K562 (cell line): ENCODE results near the gene PRSS38. TPM values are rescaled to one million over a fixed set of nuclear protein-coding genes. Genes with fewer than 3 reads are reported as not detected.

Experiments
- ARNT ChIP-seq, 2 experiments: fragments of 450-650 bp; IDR thresholded peaks; 2 replicates each; pipeline ENCODE4 v1.6.1; 2016; ENCODE audit warnings: mild to moderate bottlenecking in 1 of 2
- FOXK2 ChIP-seq, 2 experiments: fragments of 450-650 bp; IDR thresholded peaks in 1 of 2; conservative IDR thresholded peaks in 1 of 2; 2 replicates each; pipeline ENCODE4 v1.6.1; 2016; ENCODE audit warnings: low read depth in 2 of 2, mild to moderate bottlenecking in 1 of 2
- GTF2F1 ChIP-seq: IDR thresholded peaks from 2 replicates; pipeline ENCODE4 v1.6.1; 2011; ENCODE audit warnings: low read depth, low read length, improper control_type of control experiment
- HNRNPLL ChIP-seq: fragments of 200-400 bp; formaldehyde crosslinking; IDR thresholded peaks from 2 replicates; pipeline ENCODE4 v1.6.1; 2017; ENCODE audit warnings: low read length, low read depth, mild to moderate bottlenecking; ENCODE audit not compliant: poor library complexity, severe bottlenecking
- ILF3 ChIP-seq: fragments of 450-650 bp; IDR thresholded peaks from 2 replicates; pipeline ENCODE4 v1.6.1; 2018; ENCODE audit warnings: antibody characterized with exemption, mild to moderate bottlenecking, moderate library complexity, borderline replicate concordance
- KHSRP ChIP-seq: fragments of 450-650 bp; IDR thresholded peaks from 2 replicates; pipeline ENCODE4 v1.6.1; 2017
- KLF1 ChIP-seq: fragments of 450-650 bp; IDR thresholded peaks from 2 replicates; pipeline ENCODE4 v1.6.1; 2016; ENCODE audit warnings: missing genetic modification characterization, missing compliant biosample characterization
- NCOA2 ChIP-seq, 2 experiments: fragments of 450-650 bp; IDR thresholded peaks; 2 replicates each; pipeline ENCODE4 v1.6.1; 2018; ENCODE audit warnings: mild to moderate bottlenecking in 2 of 2, moderate library complexity in 1 of 2; ENCODE audit not compliant: partially characterized antibody in 2 of 2
- NCOA4 ChIP-seq: fragments of 450-650 bp; IDR thresholded peaks from 2 replicates; pipeline ENCODE4 v1.6.1; 2018; ENCODE audit warnings: mild to moderate bottlenecking; ENCODE audit not compliant: partially characterized antibody
- NFATC3 ChIP-seq: fragments of 450-650 bp; IDR thresholded peaks from 2 replicates; pipeline ENCODE4 v1.6.1; 2017; ENCODE audit warnings: mild to moderate bottlenecking
- PHB ChIP-seq: fragments of 250-450 bp; sonication (Bioruptor Pico); IDR thresholded peaks from 2 replicates; pipeline ENCODE4 v1.5.0; 2021
- RBFOX2 ChIP-seq: fragments of 200-400 bp; formaldehyde crosslinking; IDR thresholded peaks from 2 replicates; pipeline ENCODE4 v1.6.1; 2017; ENCODE audit warnings: low read depth, mild to moderate bottlenecking, low read length, moderate library complexity
- XRCC3 ChIP-seq: fragments of 450-650 bp; IDR thresholded peaks from 2 replicates; pipeline ENCODE4 v1.6.1; 2017; ENCODE audit warnings: mild to moderate bottlenecking, moderate library complexity
- XRCC4 ChIP-seq: IDR thresholded peaks from one replicate; pipeline ENCODE4 v1.6.1; 2011; ENCODE audit not compliant: insufficient read depth, insufficient read length; ENCODE audit errors: extremely low read depth
- ZFPM2 ChIP-seq: fragments of 250-450 bp; sonication (Bioruptor Pico); IDR thresholded peaks from 2 replicates; pipeline ENCODE4 v1.5.1; 2022; ENCODE audit warnings: mild to moderate bottlenecking
- polyA plus RNA-seq, 8 experiments: library from polyadenylated mRNA; depleted of rRNA in 4 of 8; stranded (reverse) in 5 of 8; unstranded in 3 of 8; fragments of >200 nt; fragmentation: Nextera tagmentation in 2 of 8; fragmentation: Illumina TruSeq in 1 of 8; extraction: Ambion mirVana in 2 of 8; extraction: Trizol in 1 of 8; gene quantifications; 2 replicates each; pipeline versions ENCODE4 v1.2.1 to v1.2.3, GENCODE V29; 2011 to 2014; ENCODE audit warnings: inconsistent platforms in 1 of 8, missing spikeins in 1 of 8
- total RNA-seq, 7 experiments: library from RNA; depleted of rRNA in 6 of 7; stranded (reverse); fragments of >200 nt in 6 of 7; fragmentation: Illumina TruSeq in 2 of 7; extraction: Trizol in 2 of 7; gene quantifications; 2 replicates each; pipeline versions ENCODE4 v1.2.1 to v1.2.3, GENCODE V29; 2011 to 2021; ENCODE audit warnings: low replicate concordance in 1 of 7
- TF ChIP-seq, protein P1 (sequence below): fragments of 250-450 bp; sonication (Bioruptor Pico); IDR thresholded peaks from 2 replicates; pipeline ENCODE4 v1.8.0; 2021; ENCODE audit warnings: borderline replicate concordance, mild to moderate bottlenecking, moderate library complexity; ENCODE audit not compliant: poor library complexity, severe bottlenecking
- TF ChIP-seq, protein P2 (sequence below): fragments of 450-650 bp; IDR thresholded peaks from 2 replicates; pipeline ENCODE4 v1.6.1; 2017; ENCODE audit warnings: antibody characterized with exemption
- TF ChIP-seq, protein P3 (sequence below): fragments of 450-650 bp; IDR thresholded peaks from 2 replicates; pipeline ENCODE4 v1.6.1; 2018; ENCODE audit not compliant: partially characterized antibody
- TF ChIP-seq, protein P4 (sequence below): fragments of 450-650 bp; IDR thresholded peaks from 2 replicates; pipeline ENCODE4 v1.6.1; 2018; ENCODE audit warnings: mild to moderate bottlenecking, low read depth; ENCODE audit not compliant: partially characterized antibody
- TF ChIP-seq, protein P5 (sequence below): fragments of 450-650 bp; formaldehyde crosslinking; IDR thresholded peaks from 2 replicates; pipeline ENCODE4 v1.4.0; 2020; ENCODE audit warnings: mild to moderate bottlenecking, moderate library complexity

PRSS38 gene
- total and polyA plus RNA-seq, 9 of the 15 experiments (the other 6 are each of a cell fraction or from before 2014, with no cell fraction given), result 0.09 to 0.14 TPM; not detected in 7

DNA sequence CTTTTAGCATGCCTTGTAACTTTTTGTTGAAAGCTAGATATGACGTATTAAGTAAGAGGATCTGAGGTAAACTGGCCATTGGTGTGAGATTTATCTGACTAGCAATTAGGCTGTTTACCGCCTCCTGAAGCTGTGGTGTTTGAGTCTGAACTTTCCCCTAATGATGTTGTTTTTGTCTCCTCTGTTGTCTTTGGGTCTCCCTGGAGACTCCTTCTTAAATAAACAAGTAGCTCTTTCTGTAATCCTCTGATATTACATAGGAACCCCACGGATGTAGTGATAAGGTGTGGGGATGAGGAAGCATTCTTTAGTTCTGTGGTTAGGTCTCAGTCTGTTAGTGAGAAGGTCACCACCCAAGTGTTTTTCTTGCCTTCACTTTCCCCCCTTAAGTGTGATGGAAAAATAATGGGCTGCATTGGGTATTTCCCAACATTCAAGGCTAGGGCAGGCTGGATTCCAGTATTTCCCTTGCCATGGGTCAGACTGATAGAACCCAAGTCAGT lies 33.0 kb downstream of the PRSS38 start (continued):
- TF ChIP-seq RBFOX2 (no peak), FOXK2 (conservative IDR thresholded peaks at IDR 0.05 in 1 of 2, IDR thresholded peaks at IDR 0.05 in 1 of 2; ENCODE audit: low read depth in 2 of 2) (peak; percentile 91), GTF2F1 (no peak), XRCC3 (no peak), NFATC3 (0 out of 2 replicates have a peak, but pooled peaks have one; percentile 40), NCOA4 (no peak), ARNT (IDR thresholded peaks at IDR 0.05) (peak in 1 of 2 experiments; percentile 69; a peak in 2 of 4 replicates), NCOA2 (IDR thresholded peaks at IDR 0.05; ENCODE audit: partially characterized antibody in 2 of 2) (peak in 1 of 2 experiments; percentile 55), KLF1 (no peak), XRCC4 (no peak), KHSRP (peak; percentile 45; the same call in 1 of the 2 replicates), HNRNPLL (no peak), ILF3 (no peak), ZFPM2 (CRISPR knock-in tag) (no peak), PHB (CRISPR knock-in tag) (no peak)
- TF ChIP-seq, protein P1, sequence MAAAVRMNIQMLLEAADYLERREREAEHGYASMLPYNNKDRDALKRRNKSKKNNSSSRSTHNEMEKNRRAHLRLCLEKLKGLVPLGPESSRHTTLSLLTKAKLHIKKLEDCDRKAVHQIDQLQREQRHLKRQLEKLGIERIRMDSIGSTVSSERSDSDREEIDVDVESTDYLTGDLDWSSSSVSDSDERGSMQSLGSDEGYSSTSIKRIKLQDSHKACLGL (CRISPR knock-in tag), result no peak
- TF ChIP-seq, protein P2, sequence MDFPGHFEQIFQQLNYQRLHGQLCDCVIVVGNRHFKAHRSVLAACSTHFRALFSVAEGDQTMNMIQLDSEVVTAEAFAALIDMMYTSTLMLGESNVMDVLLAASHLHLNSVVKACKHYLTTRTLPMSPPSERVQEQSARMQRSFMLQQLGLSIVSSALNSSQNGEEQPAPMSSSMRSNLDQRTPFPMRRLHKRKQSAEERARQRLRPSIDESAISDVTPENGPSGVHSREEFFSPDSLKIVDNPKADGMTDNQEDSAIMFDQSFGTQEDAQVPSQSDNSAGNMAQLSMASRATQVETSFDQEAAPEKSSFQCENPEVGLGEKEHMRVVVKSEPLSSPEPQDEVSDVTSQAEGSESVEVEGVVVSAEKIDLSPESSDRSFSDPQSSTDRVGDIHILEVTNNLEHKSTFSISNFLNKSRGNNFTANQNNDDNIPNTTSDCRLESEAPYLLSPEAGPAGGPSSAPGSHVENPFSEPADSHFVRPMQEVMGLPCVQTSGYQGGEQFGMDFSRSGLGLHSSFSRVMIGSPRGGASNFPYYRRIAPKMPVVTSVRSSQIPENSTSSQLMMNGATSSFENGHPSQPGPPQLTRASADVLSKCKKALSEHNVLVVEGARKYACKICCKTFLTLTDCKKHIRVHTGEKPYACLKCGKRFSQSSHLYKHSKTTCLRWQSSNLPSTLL, result no peak
- TF ChIP-seq, protein P3, sequence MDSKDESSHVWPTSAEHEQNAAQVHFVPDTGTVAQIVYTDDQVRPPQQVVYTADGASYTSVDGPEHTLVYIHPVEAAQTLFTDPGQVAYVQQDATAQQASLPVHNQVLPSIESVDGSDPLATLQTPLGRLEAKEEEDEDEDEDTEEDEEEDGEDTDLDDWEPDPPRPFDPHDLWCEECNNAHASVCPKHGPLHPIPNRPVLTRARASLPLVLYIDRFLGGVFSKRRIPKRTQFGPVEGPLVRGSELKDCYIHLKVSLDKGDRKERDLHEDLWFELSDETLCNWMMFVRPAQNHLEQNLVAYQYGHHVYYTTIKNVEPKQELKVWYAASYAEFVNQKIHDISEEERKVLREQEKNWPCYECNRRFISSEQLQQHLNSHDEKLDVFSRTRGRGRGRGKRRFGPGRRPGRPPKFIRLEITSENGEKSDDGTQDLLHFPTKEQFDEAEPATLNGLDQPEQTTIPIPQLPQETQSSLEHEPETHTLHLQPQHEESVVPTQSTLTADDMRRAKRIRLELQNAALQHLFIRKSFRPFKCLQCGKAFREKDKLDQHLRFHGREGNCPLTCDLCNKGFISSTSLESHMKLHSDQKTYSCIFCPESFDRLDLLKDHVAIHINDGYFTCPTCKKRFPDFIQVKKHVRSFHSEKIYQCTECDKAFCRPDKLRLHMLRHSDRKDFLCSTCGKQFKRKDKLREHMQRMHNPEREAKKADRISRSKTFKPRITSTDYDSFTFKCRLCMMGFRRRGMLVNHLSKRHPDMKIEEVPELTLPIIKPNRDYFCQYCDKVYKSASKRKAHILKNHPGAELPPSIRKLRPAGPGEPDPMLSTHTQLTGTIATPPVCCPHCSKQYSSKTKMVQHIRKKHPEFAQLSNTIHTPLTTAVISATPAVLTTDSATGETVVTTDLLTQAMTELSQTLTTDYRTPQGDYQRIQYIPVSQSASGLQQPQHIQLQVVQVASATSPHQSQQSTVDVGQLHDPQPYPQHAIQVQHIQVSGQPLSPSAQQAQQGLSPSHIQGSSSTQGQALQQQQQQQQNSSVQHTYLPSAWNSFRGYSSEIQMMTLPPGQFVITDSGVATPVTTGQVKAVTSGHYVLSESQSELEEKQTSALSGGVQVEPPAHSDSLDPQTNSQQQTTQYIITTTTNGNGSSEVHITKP, result no peak
- TF ChIP-seq, protein P4, sequence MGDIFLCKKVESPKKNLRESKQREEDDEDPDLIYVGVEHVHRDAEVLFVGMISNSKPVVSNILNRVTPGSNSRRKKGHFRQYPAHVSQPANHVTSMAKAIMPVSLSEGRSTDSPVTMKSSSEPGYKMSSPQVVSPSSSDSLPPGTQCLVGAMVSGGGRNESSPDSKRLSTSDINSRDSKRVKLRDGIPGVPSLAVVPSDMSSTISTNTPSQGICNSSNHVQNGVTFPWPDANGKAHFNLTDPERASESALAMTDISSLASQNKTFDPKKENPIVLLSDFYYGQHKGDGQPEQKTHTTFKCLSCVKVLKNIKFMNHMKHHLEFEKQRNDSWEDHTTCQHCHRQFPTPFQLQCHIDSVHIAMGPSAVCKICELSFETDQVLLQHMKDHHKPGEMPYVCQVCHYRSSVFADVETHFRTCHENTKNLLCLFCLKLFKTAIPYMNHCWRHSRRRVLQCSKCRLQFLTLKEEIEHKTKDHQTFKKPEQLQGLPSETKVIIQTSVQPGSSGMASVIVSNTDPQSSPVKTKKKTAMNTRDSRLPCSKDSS, result no peak
- TF ChIP-seq, protein P5, sequence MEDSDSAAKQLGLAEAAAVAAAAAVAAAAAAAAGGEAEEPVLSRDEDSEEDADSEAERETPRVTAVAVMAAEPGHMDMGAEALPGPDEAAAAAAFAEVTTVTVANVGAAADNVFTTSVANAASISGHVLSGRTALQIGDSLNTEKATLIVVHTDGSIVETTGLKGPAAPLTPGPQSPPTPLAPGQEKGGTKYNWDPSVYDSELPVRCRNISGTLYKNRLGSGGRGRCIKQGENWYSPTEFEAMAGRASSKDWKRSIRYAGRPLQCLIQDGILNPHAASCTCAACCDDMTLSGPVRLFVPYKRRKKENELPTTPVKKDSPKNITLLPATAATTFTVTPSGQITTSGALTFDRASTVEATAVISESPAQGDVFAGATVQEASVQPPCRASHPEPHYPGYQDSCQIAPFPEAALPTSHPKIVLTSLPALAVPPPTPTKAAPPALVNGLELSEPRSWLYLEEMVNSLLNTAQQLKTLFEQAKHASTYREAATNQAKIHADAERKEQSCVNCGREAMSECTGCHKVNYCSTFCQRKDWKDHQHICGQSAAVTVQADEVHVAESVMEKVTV, result no peak
